Astrocyte of the cerebellum (primary cell): ENCODE results near the gene MRPL14.

Source experiments
- DNase-seq: peaks from one replicate; pipeline ENCODE4 v3.0.0-alpha.2; 2011; ENCODE audit warnings: low read depth
- H3K4me3 ChIP-seq: 2 replicates; pipeline ENCODE4 v1.5.1; 2011; ENCODE audit warnings: mild to moderate bottlenecking, low read depth, low read length, moderate library complexity
- CTCF ChIP-seq: IDR thresholded peaks from 2 replicates; pipeline ENCODE4 v1.5.1; 2012; ENCODE audit warnings: low read length, low read depth, moderate library complexity, mild to moderate bottlenecking; ENCODE audit errors: missing control alignments
- in situ Hi-C: cut with HindIII; loops from 2 replicates; pipeline ENCODE4 v1.10.0; 2017; ENCODE audit warnings: low sequenced_read_pairs

Gene MRPL14

GRCh38 chr6:44110005-44110676 lies 17.1 kb downstream of the MRPL14 start:
- H3K4me3 ChIP-seq: no peak overlapping the region
- no peak for DNase-seq
- in situ Hi-C loops: no loop called here
- TF ChIP-seq CTCF: no peak

- no peak for TF ChIP-seq CTCF
- in situ Hi-C loops: loop anchor here (5.0 kb wide), 1 partner anchor 43 kb away; no protein-coding TSS in a partner anchor
- DNase-seq: no peak
- H3K4me3 ChIP-seq: no peak overlapping the region
These were observed 18.0 kb downstream of the MRPL14 start for GRCh38 chr6:44109212-44109611.

GRCh38 chr6:44108471-44108870 lies 18.8 kb downstream of the MRPL14 start:
- in situ Hi-C loops: loop anchor here (5.0 kb wide), 1 partner anchor 44 kb away; no protein-coding TSS in a partner anchor
- no peak for DNase-seq
- H3K4me3 ChIP-seq: no peak overlapping the region
- TF ChIP-seq CTCF: no peak

DNA sequence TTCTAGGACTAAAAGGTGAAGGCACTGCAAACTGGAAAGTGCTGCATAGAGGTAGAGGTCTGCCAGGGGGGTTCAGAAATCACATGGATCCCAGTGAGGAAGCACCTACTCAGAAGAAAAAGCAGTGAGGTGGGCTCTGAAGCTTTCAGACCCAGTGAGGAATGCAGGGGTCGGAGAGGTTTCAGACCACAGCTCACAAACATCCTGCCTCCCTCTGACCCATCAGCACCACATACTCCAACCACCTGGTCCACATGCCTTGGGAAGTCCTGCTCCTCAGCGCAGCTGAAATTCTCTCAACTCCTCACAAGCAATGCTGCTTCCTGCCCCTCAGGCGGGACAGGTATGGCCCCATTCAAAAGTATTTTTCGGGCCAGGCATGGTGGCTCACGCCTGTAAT lies 20.2 kb downstream of the MRPL14 start:
- DNase-seq: no peak

GRCh38 chr6:44105993-44106740 lies 21.1 kb downstream of the MRPL14 start:
- in situ Hi-C loops: loop anchor here (5.0 kb wide), 1 partner anchor 46 kb away; no protein-coding TSS in a partner anchor
- H3K4me3 ChIP-seq: no peak overlapping the region
- TF ChIP-seq CTCF: no peak
- DNase-seq: no peak

More for the DNA sequence above, 20.2 kb downstream of the MRPL14 start:
- TF ChIP-seq CTCF: no peak
- H3K4me3 ChIP-seq: no peak overlapping the region
- in situ Hi-C loops: loop anchor here (5.0 kb wide), 1 partner anchor 45 kb away; no protein-coding TSS in a partner anchor

DNA sequence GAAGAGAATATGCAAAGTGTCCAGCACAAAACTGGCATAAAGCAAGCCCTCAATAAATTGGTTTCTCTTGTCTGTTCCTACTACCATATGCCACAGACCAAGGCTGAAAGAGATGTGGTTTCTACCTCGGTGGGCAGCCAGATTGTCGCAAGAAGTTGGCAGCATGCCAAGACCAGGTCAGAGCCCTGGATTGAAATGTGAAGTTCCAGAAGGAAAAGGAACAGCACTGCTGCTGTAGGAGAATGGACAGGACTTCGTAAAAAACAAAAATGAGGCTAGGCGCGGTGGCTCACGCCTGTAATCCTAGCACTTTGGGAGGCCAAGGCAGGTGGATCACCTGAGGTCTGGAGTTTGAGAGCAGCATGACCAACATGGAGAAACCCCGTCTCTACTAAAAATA lies 22.1 kb downstream of the MRPL14 start:
- no peak overlapping the region for H3K4me3 ChIP-seq
- TF ChIP-seq CTCF: no peak
- no peak for DNase-seq
- in situ Hi-C loops: loop anchor here (5.0 kb wide), 1 partner anchor 47 kb away; no protein-coding TSS in a partner anchor
